ENCODE measurements around the gene CHD6. TPM values are rescaled to one million over a fixed set of nuclear protein-coding genes. Genes with fewer than 3 reads are reported as not detected.

The CHD6 gene
- total RNA-seq, 1 donor: 33.1 TPM

DNA sequence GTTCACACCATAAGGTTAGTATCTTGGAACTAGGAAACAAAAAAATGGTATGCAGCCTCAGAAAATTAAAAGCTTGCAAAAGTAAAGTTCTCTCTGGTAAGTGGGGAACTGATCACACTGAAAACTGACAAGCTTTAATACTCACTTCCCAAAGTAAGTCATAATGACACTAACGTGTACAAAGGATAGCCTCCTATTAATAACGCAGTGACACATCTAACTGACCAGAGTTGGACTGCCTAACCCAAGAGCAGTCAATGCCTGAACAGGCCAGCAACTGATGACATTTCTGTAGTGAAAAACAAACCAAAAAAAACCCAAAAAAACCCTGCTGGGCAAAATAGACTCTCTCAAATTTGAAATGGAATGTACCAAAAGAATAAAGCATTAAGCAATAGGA is 30.7 kb downstream of the CHD6 start:
- DNase-seq (ENCODE audit: low read depth in 2 of 3, low spot score in 2 of 3): no peak

DNA sequence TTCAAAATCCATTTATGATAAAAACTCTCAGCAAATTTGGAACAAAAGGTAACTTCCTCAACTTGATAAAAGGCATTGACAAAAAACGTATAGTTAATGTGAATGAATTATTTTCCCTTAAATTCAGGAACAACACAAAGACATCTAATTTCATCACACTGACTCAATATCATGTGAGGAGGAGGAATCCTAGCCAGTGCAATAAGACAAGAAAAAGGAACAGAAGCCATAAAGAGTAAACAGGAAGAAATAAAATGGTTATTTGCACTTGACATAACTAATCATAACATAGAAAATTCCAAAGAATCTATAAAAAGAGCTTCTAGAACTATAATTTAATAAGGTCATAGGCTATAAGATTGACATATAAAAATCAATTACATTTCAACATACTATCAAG is 31.4 kb downstream of the CHD6 start:
- DNase-seq (ENCODE audit: low read depth in 2 of 3, low spot score in 2 of 3): no peak

DNA sequence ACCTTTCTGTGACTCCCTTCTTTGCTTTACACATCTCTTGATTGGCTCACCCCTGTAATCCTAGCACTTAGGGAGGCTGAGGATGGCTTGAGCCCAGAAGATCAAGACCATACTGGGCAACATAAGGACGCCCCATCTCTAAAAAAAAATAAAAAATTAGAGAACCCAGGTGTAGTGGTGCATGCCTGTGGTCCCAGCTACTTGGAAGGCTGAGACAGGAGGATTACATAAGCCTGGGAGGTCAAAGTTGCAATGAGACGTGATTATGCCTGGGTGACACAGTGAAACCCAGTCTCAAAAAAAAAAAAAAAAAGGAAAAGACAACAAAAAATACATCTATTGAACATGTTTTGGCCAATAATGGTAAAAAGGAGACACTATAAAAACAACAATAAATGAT is 37.8 kb downstream of the CHD6 start:
- no peak for DNase-seq (ENCODE audit: low read depth in 2 of 3, low spot score in 2 of 3)

DNA sequence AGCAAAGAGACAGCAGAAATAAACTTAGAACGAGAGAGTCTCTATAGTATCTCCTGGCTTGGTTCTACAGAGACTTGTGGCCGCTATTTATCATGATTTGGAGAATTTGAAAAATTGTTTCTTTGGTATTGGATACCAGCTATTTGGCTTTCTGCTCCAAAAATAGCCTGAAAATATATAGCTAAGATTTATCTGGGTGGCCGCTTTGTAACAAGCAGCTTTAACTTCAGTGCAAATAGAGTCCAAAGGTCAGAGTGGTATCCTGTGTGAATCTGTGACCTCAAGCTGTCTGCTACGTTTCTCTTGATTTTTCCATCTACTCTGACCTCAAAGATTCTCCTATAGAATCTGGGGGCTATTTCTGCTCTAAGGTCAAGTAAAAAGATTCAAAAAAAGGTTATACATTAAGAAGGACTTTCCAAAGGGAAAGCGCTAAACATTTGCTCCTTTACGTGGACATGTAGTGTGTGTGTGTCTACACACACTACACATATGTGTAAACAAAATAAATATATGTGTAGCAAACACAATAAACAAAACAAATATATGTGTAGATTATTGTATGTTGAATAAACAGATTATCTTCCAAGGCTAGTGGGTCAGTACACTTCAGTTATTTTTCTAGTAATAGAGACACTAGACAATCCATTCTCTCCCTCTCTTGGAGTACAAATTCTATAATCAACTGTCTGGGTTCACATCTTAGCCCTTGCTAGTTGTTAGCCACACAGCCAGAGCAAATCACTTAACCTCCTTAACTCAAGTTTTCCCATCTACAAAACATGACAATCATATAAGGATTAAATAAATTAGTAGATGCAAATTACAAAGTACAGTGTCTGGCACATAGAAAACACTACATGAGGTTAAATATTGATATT is 40.8 kb downstream of the CHD6 start:
- no peak for DNase-seq (ENCODE audit: low read depth in 2 of 3, low spot score in 2 of 3)

DNA sequence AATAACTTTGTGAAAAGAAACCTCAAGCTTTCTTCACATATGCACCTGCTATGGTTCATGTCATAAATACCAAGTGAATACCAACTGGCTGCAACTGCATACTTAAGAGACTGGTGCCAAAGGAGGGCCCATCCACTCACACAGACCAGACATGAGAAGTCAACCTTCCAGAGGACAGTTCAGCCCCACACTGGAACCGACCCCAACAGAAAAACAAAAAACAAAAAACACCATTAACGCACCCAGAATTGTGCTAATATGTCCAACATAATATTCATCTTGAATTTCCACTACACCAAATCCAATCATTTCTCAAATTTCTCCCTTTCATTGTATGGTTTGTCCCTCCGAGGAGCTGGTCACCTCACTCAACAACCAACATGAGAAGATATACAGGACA is 42.8 kb downstream of the CHD6 start:
- DNase-seq (ENCODE audit: low read depth in 2 of 3, low spot score in 2 of 3): no peak

DNA sequence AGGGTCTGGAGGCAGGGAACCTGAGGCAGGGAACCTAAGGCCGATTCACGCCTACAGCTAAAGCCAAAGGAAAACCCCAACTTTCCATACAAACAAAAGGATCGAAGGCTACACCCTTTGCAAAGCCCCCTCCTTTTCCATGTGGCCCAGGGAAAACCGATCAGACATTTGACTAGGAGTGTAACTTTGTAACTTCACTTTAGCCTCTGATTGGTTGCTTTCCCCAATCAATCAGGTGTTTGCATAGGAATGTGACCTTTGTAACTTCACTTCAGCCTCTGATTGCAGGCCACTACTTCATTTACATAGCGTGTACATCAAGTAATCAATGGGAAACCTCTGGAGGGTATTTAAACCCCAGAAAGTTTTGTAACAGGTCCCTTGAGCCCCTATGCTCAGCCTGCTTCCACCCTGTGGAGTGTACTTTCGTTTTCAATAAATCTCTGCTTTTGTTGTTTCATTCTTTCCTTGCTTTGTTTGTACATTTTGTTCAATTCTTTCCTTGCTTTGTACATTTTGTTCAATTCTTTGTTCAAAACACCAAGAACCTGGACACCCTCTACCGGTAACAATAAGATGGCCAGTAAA is 43.3 kb downstream of the CHD6 start:
- no peak for DNase-seq (ENCODE audit: low read depth in 2 of 3, low spot score in 2 of 3)

DNA sequence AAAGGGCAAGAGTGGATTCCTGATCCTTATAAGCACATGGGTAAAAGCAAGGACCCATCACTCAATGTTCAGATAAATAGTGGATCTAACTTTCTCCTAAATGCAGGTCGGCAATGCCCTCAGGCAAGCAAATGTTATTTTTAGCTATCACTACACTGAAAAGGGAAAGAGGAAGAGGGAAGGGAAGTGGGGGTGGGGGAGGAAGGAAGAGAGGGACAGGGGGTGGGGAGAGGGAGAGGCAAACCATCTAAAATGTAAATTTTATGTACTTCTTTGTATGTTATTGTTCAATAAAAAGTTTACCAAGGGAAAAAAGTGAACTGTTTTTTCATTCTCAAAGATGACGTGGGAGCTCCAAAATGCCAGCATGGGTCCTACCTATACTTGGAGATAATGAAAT is 44.2 kb downstream of the CHD6 start:
- DNase-seq (ENCODE audit: low read depth in 2 of 3, low spot score in 2 of 3): no peak

DNA sequence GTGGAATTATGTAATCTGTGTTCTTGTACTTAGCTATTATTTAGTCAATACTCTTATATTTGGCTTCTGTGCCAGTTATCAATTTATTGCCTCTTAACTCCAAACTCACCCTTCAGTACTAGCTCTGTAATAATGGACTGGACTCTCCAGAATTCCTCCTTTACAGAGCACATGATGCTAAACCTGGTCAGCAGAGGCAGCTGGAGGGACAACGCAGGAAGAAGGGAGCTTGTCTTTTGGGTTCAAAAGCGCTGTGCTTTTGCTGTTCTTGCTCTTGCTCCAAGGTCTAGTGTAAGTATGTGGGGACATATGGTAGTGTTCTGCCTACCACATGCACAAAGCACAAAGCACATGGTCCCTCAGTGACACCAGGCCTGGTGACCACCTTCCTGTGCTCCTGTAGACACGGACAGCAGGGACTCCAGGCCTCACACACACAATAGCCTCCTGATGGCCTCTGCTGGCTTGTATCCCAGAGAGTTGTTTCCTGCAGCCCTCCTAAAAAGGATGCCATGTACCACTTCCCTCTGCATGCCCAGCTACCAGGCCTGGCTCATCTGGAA is 46.1 kb downstream of the CHD6 start:
- no peak for DNase-seq (ENCODE audit: low read depth in 2 of 3, low spot score in 2 of 3)

DNA sequence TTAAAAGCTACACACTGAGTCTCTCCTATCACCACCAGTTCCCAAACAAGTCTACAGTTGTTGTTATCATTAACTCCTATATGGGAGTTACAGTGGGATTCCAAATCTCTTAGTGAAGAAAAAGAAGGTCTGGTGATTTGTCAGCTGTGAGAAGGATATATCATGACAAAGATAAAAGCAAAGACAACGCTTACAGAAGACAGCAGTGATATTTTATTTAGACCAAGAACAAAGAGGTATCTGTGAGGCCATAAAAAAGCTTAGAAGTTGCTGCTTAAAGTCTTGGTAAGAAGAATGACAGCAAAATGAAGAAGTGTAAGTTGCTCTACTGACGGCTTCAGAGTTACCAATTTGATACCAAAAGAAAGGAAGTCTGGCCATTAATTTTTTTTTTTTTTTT is 47.2 kb downstream of the CHD6 start:
- no peak for DNase-seq (ENCODE audit: low read depth in 2 of 3, low spot score in 2 of 3)

DNA sequence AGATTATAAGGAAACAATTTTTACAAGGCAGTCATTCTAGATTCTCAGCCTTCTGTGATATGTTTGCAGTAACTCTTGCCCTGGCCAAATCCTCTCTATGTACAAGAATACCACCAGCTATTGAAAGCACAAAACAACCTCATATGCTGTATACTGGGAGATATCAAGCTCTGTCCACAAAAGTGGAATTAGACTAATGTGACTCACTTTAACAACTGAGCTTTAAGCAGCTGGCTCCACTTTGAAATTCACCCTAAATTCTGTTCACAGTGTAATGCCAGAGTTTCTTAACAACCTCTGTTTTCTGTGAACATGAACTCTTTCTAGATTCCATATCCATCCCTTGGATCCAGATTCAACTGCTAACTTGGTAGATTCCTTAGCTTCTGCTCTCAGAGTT is 47.6 kb downstream of the CHD6 start:
- no peak for DNase-seq (ENCODE audit: low read depth in 2 of 3, low spot score in 2 of 3)

DNA sequence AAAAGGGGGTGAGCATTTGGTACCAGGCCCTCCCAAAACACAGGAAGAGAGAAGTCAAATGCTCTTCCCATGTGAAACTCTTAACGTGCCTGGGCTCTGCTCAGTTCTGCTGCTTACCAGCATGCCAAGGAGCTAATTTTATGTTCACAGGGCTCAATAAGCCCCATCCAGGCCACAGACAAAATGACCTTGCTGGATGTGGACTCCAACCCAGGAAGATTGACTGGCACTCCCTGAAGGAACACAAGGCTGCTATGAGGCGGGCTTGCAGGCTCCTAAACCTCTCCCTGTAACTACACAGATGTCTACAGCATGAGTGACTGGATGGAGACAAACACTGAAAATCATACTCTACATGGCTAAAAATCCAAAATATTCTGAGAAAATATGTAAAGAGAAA is 50.6 kb downstream of the CHD6 start:
- DNase-seq (ENCODE audit: low read depth in 2 of 3, low spot score in 2 of 3): no peak

DNA sequence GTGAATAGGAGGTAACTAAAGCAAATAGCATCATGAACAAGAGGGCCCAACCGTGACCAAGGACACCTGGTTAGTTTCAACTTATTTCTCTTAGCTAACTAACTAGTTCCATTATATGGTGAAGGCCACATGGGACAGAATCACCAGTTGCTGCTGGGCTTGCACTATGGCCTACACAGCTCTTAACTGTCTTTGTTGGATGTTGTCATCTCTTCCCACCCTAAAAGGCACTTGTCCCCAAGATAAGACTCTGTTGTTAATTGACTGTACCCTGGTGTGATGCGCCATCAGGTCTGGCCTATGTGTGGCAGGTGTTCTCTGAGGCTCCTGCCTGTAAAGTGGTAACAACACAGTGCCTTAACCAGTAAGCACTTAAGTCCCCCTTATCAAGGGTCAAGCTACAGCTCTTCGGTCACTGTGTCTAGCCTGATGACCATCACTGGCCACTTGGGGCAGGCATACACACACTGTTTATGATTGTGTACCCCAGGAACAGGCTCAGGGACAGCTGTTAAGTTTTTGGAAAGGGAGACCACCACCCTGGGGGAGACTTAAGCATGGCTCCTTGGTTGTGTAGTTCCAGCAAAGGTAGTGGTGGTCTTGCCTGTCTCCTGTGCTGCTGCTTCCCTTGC is 51.2 kb downstream of the CHD6 start:
- no peak for DNase-seq (ENCODE audit: low read depth in 2 of 3, low spot score in 2 of 3)

DNA sequence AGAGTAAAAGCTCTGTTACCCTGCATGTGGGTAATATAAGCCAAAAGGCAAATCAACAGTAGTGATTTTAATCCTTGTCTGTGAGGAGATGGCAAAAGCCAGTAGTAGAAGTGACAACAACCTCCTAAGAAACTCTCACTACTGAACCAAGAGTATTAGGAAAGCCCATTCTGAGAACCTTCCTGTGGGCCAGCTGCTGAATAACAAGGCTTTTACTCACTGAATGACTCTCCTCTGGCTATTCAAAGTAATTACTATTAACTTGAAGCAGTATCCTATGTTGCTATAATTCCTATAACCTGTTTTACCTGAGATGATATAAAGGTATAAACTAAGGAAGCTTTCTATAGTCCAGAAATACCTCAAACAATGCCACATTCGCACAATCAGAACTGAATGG is 55.1 kb downstream of the CHD6 start:
- no peak for DNase-seq (ENCODE audit: low read depth in 2 of 3, low spot score in 2 of 3)

DNA sequence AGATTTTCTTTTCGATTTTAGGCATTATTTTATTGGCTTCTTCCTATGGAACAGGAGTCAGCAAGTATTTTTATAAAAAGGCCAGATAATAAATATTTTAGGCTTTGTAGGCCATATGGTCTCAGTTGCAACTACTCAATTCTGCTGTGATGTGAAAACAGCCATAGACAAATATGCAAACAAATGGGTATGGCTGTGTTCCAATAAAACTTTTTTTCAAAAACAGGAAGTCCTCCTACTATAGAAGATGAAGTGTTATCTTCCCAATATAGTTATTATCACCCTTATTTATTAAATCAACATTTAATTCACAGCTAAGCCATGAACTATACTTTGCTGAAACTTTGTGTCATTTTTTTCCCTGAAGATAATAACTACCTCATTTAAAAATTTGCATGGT is 57.2 kb downstream of the CHD6 start:
- no peak for DNase-seq (ENCODE audit: low read depth in 2 of 3, low spot score in 2 of 3)

DNA sequence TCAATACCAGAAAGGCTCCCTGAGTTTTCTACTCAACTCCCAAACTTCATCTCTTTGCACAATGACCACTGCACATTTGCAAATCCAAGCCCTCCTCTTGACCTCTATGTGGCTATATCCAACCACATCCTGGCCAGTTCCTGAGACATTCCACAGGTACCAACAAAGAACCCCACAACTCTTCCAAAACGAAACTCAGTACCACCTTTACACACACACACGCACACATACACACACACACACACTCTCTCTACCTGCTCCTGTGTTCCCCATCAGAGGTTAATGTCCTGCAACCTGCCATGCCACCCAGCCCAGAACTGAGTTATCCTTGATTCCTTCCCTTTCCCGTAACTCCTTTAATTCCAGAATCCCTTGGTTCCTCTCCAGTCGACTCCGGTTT is 58.5 kb downstream of the CHD6 start:
- DNase-seq (ENCODE audit: low read depth in 2 of 3, low spot score in 2 of 3): no peak

DNA sequence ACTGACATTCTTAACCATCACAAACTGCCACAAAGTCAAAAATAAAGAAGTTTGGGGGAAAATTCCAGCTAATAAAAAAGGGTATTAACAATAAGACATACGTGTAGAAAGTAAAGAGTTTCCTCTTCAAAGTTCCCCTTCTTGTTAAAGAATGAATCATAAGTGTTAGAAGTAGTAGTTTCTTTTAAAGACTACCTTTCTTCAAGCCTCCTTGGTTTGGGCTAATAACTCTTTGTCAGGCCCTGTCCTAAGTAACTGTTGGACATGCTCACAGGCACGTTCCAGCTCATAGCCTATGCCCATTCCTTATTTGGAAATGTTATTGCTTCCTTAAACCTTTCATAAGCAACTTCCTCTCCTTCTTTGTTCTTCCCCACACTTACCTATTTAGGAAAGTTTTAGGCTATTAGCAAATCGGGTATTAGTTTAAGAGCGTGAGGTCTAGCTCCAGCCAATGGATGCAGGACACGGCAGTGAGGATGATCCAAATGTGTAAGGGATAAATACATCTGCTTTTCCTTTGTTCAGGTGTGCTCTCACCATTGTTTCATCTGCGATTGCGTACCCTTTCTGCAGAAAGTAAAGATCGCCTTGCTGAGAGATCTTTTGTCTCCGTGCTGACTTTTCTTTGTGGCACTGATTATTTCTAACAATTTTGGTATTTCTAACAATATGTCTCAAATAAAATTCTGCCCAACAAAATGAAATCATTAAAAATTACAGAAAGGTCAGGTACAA is 64.9 kb downstream of the CHD6 start:
- no peak for DNase-seq (ENCODE audit: low read depth in 2 of 3, low spot score in 2 of 3)

DNA sequence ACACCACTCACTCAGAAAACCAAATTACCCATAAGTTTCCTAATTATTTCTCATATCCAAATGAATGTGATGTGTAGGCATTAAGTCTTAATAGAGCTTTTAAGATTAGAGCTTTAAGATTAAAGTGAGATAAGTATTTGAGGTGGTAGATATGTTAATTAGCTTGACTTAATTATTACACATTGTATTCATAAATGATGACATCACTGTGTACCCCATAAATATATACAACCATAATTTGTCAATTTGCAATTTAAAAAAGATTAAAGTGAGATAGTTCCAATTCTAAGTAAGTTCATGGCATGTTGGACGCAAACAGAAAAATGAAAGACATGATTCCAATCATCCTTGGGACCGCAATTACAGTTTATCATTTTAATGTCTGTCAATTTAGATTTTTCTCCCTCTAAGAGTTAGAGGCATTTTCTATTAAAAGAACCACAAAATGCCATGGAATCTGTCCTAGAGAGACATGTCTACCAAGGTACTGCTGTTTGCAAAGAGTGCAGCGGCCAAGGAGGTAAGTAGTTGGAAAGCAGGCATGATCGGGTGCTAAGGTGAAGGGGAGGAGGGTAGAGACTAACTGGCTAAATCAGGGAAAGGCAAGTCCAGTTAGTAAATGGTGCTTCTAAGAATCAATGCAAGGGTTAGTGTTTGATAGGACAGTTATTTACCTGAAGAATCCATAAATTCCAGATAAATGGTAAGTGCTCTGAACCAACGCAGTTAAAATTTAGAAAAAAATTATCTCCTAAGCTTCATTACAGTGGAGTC is 65.7 kb downstream of the CHD6 start:
- DNase-seq (ENCODE audit: low read depth in 2 of 3, low spot score in 2 of 3): no peak

DNA sequence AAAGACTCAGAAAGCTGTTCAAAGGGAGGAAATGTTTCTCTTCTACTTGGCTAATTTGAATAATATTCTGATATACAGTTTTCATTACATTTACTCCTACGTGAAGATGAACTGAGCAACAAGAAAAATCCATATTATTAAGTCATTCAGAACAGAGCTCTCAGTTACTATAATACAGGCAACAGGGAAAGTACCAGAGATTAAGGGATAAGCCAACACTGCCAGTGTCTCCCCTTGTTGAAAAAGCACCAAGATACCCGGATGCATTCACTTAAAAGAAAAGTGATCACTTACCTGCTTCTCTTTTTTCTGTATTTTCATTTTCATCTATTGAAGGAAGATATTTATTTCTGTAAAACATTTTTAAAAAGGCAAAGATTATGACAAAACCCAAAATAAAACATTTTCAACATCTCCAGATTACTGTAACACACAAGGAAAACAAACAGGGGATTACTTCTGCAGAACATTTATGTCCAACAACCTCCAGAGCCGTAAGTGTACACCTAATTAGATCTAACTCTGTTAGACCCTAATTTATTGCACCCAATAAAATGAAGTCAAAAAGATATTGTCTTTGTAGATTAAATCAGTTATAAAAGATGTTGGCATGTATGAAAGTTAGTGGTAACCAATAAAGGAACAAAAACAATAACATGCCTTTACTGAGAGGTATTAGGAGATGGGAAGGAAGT is 67.0 kb downstream of the CHD6 start:
- no peak for DNase-seq (ENCODE audit: low read depth in 2 of 3, low spot score in 2 of 3)

DNA sequence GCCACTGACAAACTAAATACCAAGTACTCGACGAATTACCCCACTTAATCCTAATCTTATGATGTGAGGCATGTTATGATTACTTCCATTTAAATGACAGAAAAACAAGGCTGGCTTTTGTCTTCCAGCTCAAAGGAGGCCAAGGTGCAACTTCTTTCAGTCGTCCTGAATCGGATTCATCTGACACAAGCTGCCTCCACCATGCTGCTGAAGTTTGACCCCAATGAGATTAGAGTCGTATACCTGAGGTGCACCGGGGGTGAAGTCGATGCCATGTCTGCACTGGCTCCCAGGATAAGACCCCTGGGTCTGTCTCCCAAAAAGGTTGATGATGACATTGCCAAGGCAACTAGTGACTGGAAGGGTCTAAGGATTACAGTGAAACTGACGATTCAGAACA is 71.0 kb downstream of the CHD6 start:
- DNase-seq (ENCODE audit: low read depth in 2 of 3, low spot score in 2 of 3): no peak

DNA sequence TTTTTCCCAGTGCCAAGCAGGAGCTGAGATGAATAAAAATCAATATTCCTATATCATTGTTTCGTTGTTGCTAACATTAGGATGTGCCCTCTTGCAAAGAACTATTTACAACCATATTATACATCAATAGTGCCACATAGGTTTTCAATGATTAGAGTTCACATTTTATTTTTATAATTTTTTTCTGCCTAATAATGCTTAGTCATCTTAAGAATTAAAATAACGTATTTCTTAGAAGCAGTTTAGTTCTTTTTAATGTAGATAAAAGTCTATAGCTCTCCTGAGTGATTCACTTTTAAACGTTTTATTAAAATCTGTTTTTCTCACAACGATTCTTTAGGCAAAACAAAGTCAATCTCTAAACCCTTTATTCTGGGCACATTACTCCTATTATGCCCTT is 71.6 kb downstream of the CHD6 start:
- DNase-seq (ENCODE audit: low read depth in 2 of 3, low spot score in 2 of 3): no peak

Data from hematopoietic multipotent progenitor cell (in vitro differentiated cells).